ENCODE data around the gene MAB21L2. TPM values are rescaled to one million over a fixed set of nuclear protein-coding genes. Genes with fewer than 3 reads are reported as not detected.

MAB21L2 gene
- total RNA-seq, 1 experiment from 2014 or later: not detected

DNA sequence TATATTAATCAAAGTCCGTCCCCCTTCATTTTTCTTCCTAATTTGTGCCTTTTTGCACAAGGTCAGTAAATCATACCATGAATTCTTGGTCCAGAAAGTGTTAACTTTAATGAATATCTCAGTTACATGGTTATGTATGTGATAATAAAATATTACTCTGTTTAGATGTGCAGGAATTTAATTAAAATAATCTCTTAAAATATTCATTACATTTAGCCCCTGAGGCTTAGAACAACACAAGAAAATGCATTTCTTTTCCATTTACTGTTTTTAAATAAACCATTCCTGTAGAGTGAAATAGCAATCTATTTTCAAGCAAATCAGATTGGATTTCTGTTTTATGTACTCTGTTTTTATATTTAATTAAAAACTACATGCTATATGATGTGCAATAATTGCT lies 17.6 kb downstream of the MAB21L2 start:
- Histone ChIP-seq H3K14ac (ENCODE audit: insufficient read depth, low read length) (no peak overlapping the region), H3K79me2 (ENCODE audit: insufficient read depth, low read length) (no peaks in the 10 kb centered on the region), H4K5ac (ENCODE audit: insufficient read length, low read depth, low read length) (no peak overlapping the region), H3K9me3 (ENCODE audit: control insufficient read depth, low read depth, low read length) (no peaks in the 10 kb centered on the region), H3K23ac (ENCODE audit: insufficient read length, low read depth, low read length) (no peak overlapping the region), H2BK5ac (ENCODE audit: insufficient read length, low read length) (no peak overlapping the region), H3K23me2 (ENCODE audit: insufficient read length, low read depth, low read length, poor library complexity, severe bottlenecking) (no peaks in the 10 kb centered on the region), H3K9ac (ENCODE audit: extremely low read depth, insufficient read length, low read length) (no peak overlapping the region), H4K8ac (replicated peaks; ENCODE audit: insufficient read length, low read depth, low read length) (no peak overlapping the region), H2BK20ac (ENCODE audit: low read depth, low read length, poor library complexity, severe bottlenecking) (no peak overlapping the region), H2BK120ac (ENCODE audit: low read depth, low read length, poor library complexity, severe bottlenecking) (no peak overlapping the region), H2BK12ac (ENCODE audit: insufficient read length, low read depth, low read length) (no peak overlapping the region), H3T11ph (ENCODE audit: low read length) (no peak overlapping the region), H3K4ac (ENCODE audit: low read depth, low read length) (no peak overlapping the region), H2AK5ac (ENCODE audit: insufficient read length, low read length) (no peak overlapping the region), H3K27me3 (ENCODE audit: insufficient read depth, low read length) (no peaks in the 10 kb centered on the region), H4K91ac (ENCODE audit: insufficient read length, low read depth, low read length) (no peak overlapping the region), H2BK15ac (ENCODE audit: low read depth, low read length) (no peak overlapping the region), H3K56ac (ENCODE audit: insufficient read length, low read depth, low read length) (no peak overlapping the region), H3K27ac (ENCODE audit: insufficient read length, low read depth, low read length) (no peak overlapping the region), H2AFZ (ENCODE audit: low read length) (no peak overlapping the region), H4K20me1 (ENCODE audit: control insufficient read depth, insufficient read depth, insufficient read length) (no peaks in the 10 kb centered on the region), H3K4me1 (ENCODE audit: insufficient read depth, low read length) (no peaks in the 10 kb centered on the region), H3K18ac (ENCODE audit: insufficient read length, low read depth, low read length) (no peak overlapping the region), H3K4me2 (ENCODE audit: insufficient read depth, insufficient read length, low read length) (no peak overlapping the region), H3K79me1 (ENCODE audit: insufficient read depth, low read depth, low read length, poor library complexity, severe bottlenecking) (no peaks in the 10 kb centered on the region)
- no peak for DNase-seq
- TF ChIP-seq, protein P1, sequence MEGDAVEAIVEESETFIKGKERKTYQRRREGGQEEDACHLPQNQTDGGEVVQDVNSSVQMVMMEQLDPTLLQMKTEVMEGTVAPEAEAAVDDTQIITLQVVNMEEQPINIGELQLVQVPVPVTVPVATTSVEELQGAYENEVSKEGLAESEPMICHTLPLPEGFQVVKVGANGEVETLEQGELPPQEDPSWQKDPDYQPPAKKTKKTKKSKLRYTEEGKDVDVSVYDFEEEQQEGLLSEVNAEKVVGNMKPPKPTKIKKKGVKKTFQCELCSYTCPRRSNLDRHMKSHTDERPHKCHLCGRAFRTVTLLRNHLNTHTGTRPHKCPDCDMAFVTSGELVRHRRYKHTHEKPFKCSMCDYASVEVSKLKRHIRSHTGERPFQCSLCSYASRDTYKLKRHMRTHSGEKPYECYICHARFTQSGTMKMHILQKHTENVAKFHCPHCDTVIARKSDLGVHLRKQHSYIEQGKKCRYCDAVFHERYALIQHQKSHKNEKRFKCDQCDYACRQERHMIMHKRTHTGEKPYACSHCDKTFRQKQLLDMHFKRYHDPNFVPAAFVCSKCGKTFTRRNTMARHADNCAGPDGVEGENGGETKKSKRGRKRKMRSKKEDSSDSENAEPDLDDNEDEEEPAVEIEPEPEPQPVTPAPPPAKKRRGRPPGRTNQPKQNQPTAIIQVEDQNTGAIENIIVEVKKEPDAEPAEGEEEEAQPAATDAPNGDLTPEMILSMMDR (conservative IDR thresholded peaks at IDR 0.05): no peak
- no peaks in the 10 kb centered on the region for H3K27me3 Mint-ChIP-seq (ENCODE audit: low read depth)
- no peaks in the 10 kb centered on the region for H3K9me3 Mint-ChIP-seq
- no CpG with 5 or more reads among the region's 1 CpG for WGBS (ENCODE audit: extremely low coverage, insufficient read length, low lambda C conversion rate)
- no peaks in the 10 kb centered on the region for H3K4me1 Mint-ChIP-seq
- no peak overlapping the region for H3K4me3 Mint-ChIP-seq
- no peak overlapping the region for H3K27ac Mint-ChIP-seq
- H3K36me3 Mint-ChIP-seq (ENCODE audit: insufficient read depth in 1 of 3, low read depth in 3 of 3): no peaks in the 10 kb centered on the region

All from H9 (cell line).